Cerebellar nuclear complex (tissue), 1 donor: ENCODE data around the gene INO80.
"Not testable (repeated sequence)": the region's sequence is repeated elsewhere in the genome, so short reads cannot be mapped to it uniquely, and the experiment has no call there.

Experiments
- DNase-seq, 2 experiments: peaks; one replicate each; lab custom pipeline; 2025; lab: John Stamatoyannopoulos, UW

INO80 gene

DNA sequence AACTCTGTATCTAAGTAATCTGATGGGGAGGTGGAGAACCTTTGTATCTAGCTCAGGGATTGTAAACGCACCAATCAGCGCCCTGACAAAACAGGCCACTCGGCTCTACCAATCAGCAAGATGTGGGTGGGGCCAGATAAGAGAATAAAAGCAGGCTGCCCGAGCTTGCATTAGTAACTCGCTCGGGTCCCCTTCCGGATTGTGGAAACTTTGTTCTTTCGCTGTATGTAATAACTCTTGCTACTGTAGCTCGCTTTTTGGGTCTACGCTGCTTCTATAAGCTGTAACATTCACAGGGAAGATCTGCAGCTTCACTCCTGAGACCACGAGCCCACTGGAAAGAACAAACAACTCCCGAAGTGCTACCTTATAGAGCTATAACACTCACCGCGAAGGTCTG, 153.8 kb downstream of the INO80 start:
- DNase-seq: not testable (repeated sequence)

DNA sequence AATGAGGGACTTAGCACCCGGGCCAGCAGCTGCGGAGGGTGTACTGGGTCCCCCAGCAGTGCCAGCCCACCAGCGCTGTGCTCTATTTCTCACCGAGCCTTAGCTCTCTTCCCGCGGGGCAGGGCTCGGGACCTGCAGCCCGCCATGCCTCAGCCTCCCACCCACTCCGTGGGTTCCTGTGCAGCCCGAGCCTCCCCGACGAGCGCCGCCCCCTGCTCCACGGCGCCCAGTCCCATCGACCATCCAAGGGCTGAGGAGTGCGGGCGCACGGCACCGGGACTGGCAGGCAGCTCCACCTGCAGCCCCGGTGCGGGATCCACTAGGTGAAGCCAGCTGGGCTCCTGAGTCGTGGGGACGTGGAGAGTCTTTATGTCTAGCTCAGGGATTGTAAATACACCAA, 154.3 kb downstream of the INO80 start:
- DNase-seq: not testable (repeated sequence)

DNA sequence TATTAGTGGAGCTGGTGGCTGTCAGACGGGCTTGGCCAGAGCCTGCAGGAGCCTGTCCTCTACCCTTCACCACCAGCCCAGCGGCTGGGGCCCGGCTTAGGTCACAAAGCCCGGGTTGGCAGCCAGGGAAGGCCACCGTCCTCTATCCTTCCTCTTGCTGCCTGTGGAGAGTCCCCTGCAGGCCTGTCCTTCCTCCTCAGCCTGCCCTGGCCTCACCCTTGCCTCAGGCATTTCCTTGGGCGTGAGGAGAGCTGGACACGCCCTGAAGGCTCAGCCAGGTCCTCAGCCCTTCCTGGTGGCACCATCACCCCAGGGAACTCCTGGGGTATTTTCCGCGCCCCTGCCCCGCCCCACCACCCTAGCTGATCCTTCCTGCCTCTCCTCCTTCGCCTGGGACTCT, 155.2 kb downstream of the INO80 start:
- DNase-seq: no peak

DNA sequence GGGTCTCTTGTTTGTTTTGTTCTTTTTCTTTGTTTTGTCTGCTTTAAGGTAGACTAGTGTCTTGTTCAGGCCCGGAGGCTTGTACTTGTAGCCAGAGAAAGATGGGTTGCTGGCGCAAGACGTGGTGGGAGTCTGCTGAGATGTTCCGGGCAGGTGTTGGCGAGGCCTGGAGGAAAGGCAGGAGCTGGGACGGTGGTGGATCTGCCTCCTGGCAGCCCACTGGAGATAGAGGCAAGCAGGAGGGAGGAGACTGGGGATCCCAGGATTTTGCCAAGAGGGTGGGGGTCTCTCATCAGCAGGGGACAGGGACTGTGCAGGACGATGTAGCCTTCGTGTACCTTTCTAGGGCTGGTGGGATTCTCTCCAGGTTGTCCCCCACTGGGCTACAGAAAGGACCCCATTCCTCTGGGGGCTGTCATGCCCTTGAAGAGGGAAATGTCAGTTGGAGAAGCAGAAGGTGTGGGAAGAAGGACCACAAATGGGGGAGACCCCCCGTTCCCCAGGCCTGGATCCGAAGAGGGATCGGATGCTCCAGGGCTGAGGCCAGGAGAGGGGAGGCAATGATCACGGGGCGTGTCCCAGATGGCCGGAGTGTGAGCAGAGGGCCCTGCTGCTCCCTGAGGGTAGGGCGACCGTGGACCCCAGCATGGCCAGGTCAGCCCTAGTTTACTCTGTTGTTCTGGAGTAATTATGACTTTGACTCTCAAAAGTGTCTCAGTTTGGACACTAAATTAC, 155.8 kb downstream of the INO80 start:
- no peak for DNase-seq

DNA sequence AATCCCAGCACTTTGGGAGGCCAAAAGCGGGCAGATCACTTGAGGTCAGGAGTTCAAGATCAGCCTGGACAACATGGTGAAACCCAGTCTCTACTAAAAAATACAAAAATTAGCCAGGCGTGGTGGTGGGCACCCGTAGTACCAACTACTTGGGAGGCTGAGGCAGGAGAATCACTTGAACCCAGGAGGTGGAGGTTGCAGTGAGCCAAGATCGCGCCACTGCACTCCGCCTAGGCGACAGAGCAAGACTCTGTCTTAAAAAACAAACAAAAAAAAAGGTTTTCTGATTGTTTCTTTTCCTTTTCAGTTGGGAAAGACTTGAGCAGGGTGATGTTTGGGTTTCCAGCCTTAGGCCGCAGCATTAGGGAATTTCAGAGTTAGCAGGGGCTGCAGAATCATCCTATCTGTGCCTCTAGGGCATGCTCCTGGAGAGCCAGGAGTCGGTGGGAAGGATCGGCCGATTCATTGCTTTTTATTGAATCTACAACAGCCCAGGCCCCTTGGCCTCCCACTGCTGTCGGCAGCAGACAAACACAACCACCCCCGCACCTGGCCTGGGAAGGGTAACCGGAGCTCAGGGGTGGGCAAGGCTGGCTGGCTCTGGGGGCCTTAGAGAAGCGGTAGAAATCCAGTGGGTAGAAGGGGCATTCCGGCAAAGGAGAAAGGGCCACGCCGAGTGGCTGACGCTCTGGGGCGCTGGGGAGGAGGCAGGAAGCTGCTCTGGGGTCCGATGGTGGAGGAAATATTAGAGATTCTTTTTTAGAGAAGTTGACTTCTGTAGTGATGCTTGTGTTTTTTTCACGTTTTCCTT, 156.5 kb downstream of the INO80 start:
- no peak for DNase-seq

DNA sequence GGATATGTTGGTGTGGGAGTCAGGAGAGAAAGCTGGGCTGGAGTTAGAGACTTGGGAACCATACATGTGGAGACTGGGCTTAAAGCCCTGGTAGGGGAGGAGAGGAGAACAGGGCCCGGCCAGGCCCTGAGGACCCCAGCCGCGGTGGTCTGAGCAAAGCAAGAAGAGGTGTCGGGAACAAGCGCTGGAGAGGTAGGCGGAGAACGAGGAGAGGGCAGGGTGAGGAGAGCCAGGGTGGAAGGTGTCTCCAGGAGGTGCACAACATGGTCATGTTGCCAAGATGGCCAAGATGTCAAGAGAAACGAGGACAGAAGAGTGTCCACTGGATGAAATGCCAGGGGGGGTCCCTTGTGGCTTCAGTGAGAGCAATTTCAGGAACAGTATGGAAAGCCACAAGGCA, 157.4 kb downstream of the INO80 start:
- DNase-seq: no peak

DNA sequence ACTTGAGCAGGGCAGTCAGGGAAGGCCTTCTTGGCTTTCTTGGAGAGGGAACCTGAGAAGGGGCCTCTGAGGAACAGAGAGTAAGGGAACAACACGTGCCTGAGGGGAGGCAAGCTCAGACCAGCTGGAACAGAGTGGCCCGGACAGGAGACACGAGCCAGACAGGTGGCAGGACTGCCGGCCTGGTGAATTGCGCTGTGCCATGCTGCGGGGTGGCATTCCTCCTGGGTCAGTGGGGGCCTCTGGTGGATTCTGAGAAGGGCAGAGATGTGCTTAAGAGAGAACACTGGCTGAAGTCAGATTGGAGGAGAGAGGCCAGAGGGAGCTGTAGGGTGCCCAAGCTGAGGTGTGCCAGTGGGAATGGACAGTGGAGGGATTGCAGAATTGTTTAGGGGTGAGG, 157.9 kb downstream of the INO80 start:
- DNase-seq: no peak

DNA sequence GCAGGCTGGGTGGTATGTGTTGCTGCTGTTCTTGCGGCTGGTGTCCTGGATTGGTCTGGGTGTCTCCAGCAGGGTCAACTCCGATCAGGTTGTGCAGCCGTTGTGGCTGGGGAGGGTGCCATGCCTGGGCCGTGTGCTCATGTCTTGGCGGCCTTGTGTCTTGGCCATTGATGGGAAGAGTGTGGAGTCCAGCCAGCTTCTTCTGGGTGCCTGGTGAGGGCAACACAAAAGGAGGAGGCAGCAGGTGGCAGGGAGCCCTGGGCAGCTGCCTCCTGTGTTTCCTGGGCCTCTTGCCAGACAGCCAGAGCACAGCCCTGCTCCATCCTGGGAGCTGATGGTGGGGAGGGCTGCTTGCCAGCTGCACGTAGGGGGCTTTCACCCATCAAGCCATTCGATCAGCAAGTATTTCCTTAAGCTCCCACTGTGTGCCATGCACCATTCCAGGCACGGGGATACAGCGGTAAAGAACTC, 158.5 kb downstream of the INO80 start:
- no peak for DNase-seq

DNA sequence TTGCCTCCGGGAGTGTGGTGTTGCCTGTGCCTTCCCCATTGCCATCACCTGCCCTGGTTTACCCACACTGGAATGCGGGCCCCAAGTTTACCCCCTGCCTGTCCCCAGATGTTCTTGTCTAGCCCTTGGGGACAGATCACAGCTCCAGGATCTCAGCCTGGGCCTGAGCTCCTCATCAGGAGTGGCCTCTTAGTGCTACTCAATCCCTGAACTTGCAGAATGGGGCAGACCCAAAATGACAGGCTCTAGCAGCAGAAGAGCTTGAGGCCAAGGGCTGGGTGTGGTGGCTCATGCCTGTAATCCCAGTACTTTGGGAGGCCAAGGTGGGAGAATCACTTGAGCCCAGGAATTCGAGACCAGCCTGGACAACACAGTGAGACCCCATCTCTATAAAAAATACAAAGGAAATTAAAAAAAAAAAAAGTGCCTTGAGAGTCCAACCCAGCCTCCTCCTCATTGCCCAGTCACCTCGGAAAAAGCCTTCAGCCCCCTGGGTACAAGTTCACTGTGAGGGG, 159.0 kb downstream of the INO80 start:
- DNase-seq: no peak

DNA sequence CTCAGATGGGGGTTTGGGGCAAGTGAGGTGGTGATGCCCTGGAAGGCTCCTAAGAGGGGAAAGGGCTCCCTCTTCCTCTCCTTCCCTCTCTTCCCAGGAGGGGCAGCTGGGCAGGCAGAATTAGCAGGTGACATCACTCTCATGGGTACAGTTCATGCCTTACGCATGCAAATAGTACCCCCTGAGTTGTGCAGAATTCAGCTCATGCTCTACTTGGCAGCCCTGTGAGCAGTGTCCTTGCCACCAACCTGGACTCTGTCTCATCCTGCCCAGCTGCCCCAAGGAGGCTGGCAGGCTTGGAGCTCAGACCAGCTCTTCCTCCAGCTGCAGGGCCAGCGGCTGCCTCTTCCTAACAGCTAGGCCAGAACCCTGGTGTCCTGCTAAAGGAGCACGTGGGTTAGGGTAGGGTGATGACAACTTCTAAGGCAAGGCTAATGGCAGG, 159.5 kb downstream of the INO80 start:
- DNase-seq: no peak

DNA sequence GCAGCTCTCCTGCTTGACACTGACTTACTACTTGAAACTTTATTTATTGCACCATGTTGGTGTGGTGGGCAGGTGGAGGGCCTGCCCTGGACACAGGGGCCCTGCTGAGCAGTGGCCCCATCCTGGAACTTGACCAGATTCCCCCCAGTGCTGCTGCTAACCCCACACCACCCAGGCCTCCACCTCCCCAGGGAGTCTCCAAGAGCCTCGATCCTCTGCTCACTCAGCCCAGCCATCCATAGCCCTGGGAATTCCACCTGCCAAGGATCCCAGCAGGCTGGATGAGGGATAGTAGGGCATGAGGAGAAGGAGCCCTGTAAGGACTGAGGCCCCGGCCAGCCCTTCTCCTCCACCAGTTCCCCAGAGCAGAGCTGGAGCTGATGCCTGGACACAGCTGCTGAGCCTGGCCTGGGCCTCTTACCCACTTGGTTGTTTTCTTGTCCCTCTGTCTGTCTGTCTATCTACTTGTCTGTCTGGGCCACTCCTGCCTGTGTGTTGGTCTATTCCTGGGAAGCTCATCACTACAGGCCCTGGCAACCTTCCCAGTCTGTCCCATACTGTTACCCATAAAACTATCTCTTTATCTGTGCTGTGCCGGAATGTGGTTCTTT, 160.0 kb downstream of the INO80 start:
- DNase-seq: no peak

DNA sequence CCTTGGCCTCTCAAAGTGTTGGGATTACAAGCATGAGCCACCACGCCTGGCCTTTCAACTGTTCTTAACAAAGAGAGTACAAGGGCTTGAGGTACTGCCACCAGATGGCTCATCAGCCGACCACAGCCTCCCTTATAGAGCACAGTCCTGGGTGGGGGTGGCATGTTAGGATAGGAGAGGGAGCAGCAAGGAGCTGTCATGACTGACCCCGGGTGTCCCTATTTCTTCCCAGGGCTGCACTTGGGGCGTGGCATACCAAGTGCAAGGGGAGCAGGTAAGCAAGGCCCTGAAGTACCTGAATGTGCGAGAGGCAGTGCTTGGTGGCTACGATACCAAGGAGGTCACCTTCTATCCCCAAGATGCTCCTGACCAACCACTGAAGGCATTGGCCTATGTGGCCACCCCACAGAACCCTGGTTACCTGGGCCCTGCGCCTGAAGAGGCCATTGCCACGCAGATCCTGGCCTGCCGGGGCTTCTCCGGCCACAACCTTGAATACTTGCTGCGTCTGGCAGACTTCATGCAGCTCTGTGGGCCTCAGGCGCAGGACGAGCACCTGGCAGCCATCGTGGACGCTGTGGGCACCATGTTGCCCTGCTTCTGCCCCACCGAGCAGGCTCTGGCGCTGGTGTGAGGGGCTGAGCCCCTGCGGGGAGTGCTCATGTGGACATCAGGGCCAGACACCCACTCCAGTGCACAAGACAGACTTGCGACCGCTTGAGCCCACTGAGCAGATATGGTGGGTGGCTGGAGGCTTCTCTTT, 160.8 kb downstream of the INO80 start:
- DNase-seq: no peak

DNA sequence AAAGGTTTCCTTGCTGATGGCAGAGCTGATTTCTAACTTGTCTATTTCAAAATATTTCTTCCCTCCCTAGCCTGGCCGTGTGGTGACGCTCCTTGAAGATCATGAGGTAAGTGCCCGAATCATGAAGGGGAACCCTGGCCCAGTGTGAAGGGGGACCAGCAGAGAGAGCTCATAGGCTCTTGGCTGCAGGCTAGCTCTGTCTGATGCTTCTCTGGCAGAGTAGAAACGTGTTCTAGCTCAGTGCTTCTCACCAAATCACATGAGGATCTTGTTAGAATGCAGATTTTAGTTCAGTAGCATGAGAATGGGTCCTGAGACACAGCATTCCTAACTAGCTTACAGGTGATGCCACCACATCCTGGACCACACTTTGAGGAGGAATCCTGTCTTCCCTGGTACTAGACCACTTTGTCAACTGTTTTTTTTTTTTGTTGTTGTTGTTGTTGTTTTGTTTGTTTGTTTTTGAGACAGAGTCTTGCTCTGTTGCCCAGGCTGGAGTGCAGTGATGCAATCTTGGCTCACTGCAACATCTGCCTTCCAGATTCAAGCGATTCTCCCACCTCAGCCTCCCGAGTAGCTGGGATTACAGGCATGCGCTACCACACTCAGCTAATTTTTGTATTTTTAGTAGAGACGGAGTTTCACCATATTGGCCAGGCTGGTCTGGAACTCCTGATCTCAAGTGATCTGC, 161.8 kb downstream of the INO80 start:
- DNase-seq: not testable (repeated sequence)

DNA sequence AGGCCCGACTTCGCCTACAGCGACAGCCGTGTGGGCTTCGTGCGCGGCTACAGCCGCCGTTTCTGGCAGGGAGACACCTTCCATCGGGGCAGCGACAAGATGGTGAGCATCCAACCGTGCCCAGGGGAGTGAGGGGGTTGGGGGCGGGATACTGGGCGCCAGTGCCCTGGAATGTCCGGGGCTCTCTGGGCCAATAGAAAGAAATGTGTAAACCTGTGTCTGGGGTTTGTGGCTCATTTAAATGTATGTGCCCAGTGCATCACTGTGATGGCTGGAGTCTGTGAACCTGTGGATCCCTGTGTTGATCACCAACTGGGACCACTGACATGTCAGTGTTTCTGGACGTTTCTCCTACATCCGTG, 162.4 kb downstream of the INO80 start:
- no peak for DNase-seq

DNA sequence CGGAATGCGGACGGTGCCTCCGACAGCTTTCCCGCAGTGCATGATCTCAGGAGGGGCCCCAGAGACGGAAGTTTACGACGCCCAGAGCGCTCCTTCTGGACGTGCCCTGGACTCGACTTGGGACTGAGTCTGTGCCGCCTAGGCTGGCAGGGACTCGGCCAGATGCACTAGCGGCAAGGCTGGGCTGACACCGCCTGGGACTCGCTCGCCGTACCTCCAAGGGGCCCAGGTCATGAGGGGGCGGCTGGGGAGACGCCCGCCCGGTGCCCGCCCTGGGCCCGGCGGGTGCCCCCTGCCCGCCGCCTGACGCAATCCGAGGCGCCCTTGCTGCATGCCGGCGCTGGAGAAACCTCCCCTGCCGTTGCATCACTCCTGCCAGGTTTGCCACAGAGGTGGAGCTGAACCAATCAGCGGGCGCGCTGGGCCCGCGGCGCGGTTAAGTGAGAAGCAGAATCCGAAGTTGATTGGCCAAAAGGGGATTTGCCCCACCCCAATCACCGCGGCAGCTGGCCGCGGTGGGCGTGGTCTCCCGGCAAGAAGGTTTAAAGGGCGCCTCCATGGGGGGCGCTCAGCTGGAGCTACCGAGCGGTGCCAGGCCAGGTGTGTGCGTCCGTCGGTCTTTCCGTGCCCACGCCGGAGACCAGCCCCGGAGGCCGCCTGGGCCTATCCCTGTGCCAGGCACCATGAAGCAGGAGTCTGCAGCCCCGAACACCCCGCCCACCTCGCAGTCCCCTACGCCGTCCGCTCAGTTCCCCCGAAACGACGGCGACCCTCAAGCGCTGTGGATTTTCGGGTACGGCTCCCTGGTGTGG, 163.0 kb downstream of the INO80 start, which contains the start of gene CHAC1:
Gene CHAC1, plus strand, starts transcription at position 571 of the 812 bp plus-strand sequence. Its CDS starts 113 bp downstream, at position 684.
- peak; percentile 62 to 93 for DNase-seq

DNA sequence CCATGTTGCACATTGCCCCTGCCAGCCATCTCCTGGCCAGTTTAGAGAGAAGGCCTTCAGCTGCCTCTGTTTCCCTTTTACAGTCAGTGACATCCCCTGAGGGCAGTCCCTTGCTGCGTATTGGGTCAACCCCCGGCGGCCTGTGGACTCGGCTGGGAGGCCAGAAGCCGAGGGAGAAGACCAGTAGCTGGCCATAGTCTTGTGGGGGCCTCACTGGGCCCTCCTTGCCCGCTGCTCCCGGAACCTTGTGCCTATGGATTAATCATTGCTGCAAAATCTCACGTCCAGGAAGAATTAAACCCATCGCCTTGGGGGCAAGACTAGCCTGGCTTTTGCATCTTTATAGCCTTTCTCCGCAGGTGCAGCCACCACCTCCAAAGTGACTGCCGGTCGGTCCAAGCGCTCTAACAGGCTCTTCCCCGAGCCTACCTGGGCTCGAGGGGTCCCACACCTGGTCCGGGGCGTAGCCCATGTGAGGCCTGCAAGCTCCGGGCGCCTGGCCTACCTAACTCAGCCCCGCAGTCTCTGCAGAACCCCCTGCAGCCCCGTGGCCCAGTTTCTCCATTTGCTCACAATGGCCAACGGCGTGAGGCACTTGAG, 163.7 kb downstream of the INO80 start:
- no peak for DNase-seq

DNA sequence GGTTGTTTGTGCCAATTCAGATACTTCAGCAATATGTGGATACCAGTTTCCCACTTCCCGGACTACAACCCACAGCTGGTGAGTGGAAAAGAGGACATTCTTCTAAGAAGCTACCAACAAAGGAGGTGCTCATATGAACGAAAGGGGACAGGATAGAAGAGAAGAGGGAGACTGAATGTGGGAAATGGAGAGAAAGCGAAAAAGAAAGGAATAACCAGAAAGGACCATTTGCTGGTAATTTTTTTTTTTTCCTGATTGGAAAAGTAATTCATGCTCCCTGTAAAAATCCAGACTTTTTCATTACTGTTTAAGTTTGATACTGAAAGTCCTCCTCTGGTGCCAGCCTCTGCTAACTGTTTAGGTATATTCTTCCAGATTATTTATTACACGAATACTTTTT, 164.3 kb downstream of the INO80 start:
- no peak for DNase-seq

DNA sequence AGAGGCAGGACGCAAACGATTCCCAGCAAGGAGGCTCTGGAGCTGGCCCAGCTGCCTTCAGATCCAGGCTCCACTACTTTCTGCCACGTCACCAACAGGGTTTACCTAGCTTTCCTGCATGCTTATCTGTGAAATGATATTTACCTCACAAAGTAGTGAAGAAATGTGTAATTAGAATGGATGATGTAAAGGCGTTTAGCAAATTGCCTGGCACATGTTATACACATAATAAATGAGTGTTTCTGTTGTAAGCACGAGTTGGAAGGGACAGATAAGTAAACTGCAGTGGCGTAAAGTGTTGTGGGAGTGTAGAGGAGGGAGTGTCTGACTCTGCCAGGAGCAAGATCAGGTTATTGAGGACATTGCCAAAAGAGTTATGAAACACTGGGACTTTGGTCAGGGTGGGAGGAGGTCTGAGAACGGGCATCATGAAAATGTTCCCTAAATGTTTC, 166.3 kb downstream of the INO80 start:
- DNase-seq: no peak

DNA sequence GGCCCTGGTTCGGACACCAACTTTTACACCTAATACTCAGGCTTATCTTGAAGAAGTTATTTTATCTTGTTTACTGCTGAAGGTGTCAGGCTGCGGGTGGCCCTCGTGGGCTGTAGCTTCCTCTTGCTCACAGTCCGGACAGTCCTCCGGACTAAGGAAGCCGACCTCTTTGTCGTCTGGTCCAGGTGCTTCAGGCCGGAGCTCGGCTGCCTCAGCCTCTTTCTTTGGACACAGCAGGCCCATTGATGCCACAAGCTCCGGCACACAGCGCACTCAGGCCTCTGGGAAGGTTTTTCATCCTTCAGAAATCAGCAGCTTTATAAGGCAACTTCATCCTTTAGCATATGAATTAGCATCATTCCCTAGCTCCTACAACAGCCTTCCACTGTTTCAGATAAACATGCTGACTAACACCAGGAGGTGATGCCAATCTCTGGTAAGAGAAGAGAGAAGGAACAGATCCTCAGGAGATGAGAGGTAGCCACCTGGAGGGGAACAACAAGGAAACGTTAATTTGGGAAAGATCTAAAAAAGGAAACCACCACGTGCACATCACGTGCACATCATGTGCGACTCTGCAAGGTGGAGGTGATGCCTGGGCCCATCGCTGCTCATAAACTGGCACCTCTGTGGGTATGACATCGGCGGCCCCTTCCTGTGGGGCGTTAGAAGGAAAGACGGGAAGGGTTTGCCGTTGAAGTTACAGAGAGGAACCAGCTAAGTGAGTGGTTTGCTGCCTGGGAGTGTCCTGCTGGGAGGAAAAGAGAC, 167.2 kb downstream of the INO80 start:
- no peak for DNase-seq
